ENCODE data around the gene CKAP4.

DNA sequence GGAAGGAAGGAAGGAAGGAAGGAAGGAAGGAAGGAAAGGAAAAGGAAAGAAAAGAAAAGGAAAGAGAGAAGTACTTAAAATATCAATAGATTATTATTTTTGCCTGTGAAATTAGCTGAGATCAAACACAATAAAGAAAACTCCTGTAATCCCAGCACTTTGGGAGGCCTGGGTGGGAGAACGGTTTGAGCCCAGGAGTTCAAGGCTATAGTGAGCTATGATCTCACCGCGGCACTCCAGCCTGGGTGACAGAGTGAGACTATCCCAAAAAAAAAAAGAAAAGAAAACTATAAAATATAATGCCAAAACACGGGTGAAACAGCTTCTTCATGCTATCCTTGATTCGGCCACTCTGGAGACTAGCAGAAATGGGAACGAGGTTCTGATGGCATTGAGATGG lies 26.2 kb upstream of the CKAP4 start:
- TF ChIP-seq ZNF512 (CRISPR knock-in tag; IDR thresholded peaks at IDR 0.05; ENCODE audit: borderline replicate concordance) (no peak), SP1 (CRISPR knock-in tag; conservative IDR thresholded peaks at IDR 0.05) (no peak), ZNF317 (CRISPR knock-in tag; IDR thresholded peaks at IDR 0.05; ENCODE audit: borderline replicate concordance, low read depth) (no peak), NR3C1 (CRISPR knock-in tag; conservative IDR thresholded peaks at IDR 0.05; ENCODE audit: low read depth) (no peak), FOXJ3 (CRISPR knock-in tag; IDR thresholded peaks at IDR 0.05; ENCODE audit: borderline replicate concordance) (no peak)
- TF ChIP-seq, protein P1, sequence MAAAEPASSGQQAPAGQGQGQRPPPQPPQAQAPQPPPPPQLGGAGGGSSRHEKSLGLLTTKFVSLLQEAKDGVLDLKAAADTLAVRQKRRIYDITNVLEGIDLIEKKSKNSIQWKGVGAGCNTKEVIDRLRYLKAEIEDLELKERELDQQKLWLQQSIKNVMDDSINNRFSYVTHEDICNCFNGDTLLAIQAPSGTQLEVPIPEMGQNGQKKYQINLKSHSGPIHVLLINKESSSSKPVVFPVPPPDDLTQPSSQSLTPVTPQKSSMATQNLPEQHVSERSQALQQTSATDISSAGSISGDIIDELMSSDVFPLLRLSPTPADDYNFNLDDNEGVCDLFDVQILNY (CRISPR knock-in tag; IDR thresholded peaks at IDR 0.05) = no peak
- TF ChIP-seq, protein P2, sequence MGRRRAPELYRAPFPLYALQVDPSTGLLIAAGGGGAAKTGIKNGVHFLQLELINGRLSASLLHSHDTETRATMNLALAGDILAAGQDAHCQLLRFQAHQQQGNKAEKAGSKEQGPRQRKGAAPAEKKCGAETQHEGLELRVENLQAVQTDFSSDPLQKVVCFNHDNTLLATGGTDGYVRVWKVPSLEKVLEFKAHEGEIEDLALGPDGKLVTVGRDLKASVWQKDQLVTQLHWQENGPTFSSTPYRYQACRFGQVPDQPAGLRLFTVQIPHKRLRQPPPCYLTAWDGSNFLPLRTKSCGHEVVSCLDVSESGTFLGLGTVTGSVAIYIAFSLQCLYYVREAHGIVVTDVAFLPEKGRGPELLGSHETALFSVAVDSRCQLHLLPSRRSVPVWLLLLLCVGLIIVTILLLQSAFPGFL (CRISPR knock-in tag; IDR thresholded peaks at IDR 0.05; ENCODE audit: borderline replicate concordance) = no peak
- TF ChIP-seq, protein P3, sequence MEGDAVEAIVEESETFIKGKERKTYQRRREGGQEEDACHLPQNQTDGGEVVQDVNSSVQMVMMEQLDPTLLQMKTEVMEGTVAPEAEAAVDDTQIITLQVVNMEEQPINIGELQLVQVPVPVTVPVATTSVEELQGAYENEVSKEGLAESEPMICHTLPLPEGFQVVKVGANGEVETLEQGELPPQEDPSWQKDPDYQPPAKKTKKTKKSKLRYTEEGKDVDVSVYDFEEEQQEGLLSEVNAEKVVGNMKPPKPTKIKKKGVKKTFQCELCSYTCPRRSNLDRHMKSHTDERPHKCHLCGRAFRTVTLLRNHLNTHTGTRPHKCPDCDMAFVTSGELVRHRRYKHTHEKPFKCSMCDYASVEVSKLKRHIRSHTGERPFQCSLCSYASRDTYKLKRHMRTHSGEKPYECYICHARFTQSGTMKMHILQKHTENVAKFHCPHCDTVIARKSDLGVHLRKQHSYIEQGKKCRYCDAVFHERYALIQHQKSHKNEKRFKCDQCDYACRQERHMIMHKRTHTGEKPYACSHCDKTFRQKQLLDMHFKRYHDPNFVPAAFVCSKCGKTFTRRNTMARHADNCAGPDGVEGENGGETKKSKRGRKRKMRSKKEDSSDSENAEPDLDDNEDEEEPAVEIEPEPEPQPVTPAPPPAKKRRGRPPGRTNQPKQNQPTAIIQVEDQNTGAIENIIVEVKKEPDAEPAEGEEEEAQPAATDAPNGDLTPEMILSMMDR (IDR thresholded peaks at IDR 0.05) = no peak
- TF ChIP-seq, protein P4, sequence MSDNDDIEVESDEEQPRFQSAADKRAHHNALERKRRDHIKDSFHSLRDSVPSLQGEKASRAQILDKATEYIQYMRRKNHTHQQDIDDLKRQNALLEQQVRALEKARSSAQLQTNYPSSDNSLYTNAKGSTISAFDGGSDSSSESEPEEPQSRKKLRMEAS (CRISPR knock-in tag; IDR thresholded peaks at IDR 0.05) = no peak
- TF ChIP-seq, protein P5, sequence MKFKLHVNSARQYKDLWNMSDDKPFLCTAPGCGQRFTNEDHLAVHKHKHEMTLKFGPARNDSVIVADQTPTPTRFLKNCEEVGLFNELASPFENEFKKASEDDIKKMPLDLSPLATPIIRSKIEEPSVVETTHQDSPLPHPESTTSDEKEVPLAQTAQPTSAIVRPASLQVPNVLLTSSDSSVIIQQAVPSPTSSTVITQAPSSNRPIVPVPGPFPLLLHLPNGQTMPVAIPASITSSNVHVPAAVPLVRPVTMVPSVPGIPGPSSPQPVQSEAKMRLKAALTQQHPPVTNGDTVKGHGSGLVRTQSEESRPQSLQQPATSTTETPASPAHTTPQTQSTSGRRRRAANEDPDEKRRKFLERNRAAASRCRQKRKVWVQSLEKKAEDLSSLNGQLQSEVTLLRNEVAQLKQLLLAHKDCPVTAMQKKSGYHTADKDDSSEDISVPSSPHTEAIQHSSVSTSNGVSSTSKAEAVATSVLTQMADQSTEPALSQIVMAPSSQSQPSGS (CRISPR knock-in tag; IDR thresholded peaks at IDR 0.05; ENCODE audit: borderline replicate concordance, low read depth) = no peak
